Trophoblast cell (in vitro differentiated cells and primary cell): ENCODE data around the gene GFAP.

Experiments
- DNase-seq, 2 donors: peaks; one replicate each; pipeline ENCODE4 v3.0.0-alpha.2; 2016
- H2AFZ ChIP-seq: 2 replicates; pipeline ENCODE4 v1.6.1; 2013; ENCODE audit warnings: low read length, moderate library complexity, mild to moderate bottlenecking; ENCODE audit not compliant: insufficient read depth, poor library complexity
- H2AK5ac ChIP-seq: 2 replicates; pipeline ENCODE4 v1.6.1; 2013; ENCODE audit warnings: mild to moderate bottlenecking, low read length
- H2BK120ac ChIP-seq: 2 replicates; pipeline ENCODE4 v1.6.1; 2013; ENCODE audit warnings: low read length, mild to moderate bottlenecking, moderate library complexity; ENCODE audit not compliant: insufficient read depth, poor library complexity
- H2BK12ac ChIP-seq: 2 replicates; pipeline ENCODE4 v1.6.1; 2013; ENCODE audit warnings: mild to moderate bottlenecking, low read length, moderate library complexity
- H2BK5ac ChIP-seq: 2 replicates; pipeline ENCODE4 v1.6.1; 2013; ENCODE audit warnings: low read length, low read depth, moderate library complexity, mild to moderate bottlenecking; ENCODE audit not compliant: poor library complexity
- H3K14ac ChIP-seq: 2 replicates; pipeline ENCODE4 v1.6.1; 2013; ENCODE audit warnings: mild to moderate bottlenecking, low read length
- H3K18ac ChIP-seq: 2 replicates; pipeline ENCODE4 v1.6.1; 2013; ENCODE audit warnings: mild to moderate bottlenecking, low read length
- H3K23ac ChIP-seq: 2 replicates; pipeline ENCODE4 v1.6.1; 2013; ENCODE audit warnings: low read length
- H3K27ac ChIP-seq: 2 replicates; pipeline ENCODE4 v1.5.1; 2013; ENCODE audit warnings: low read depth, mild to moderate bottlenecking, inconsistent platforms, low read length, moderate library complexity
- H3K27me3 ChIP-seq: 2 replicates; pipeline ENCODE4 v1.6.1; 2013; ENCODE audit warnings: inconsistent platforms, mild to moderate bottlenecking, low read length, moderate library complexity; ENCODE audit not compliant: insufficient read depth
- H3K36me3 ChIP-seq, 2 experiments: 1 replicate in 1 of 2; 2 replicates in 1 of 2; pipeline ENCODE4 v1.6.1; 2013; ENCODE audit warnings: low read length in 2 of 2, mild to moderate bottlenecking in 2 of 2, moderate library complexity in 1 of 2; ENCODE audit not compliant: insufficient read depth in 2 of 2, control insufficient read depth in 1 of 2
- H3K4ac ChIP-seq: 2 replicates; pipeline ENCODE4 v1.6.1; 2013; ENCODE audit warnings: low read depth, mild to moderate bottlenecking, low read length, moderate library complexity
- H3K4me1 ChIP-seq, 2 experiments: 1 replicate in 1 of 2; 2 replicates in 1 of 2; pipeline ENCODE4 v1.6.1; 2013; ENCODE audit warnings: low read length in 2 of 2, mild to moderate bottlenecking in 2 of 2, moderate library complexity in 1 of 2; ENCODE audit not compliant: insufficient read depth in 2 of 2, control insufficient read depth in 1 of 2
- H3K4me2 ChIP-seq: 2 replicates; pipeline ENCODE4 v1.6.1; 2013; ENCODE audit warnings: inconsistent platforms, mild to moderate bottlenecking, low read length, moderate library complexity
- H3K4me3 ChIP-seq: 2 replicates; pipeline ENCODE4 v1.5.1; 2013; ENCODE audit warnings: mild to moderate bottlenecking, low read depth, low read length, inconsistent platforms
- H3K79me1 ChIP-seq: one replicate; pipeline ENCODE4 v1.6.1; 2013; ENCODE audit warnings: low read length
- H3K79me2 ChIP-seq: 2 replicates; pipeline ENCODE4 v1.6.1; 2013; ENCODE audit warnings: low read length, mild to moderate bottlenecking; ENCODE audit not compliant: control insufficient read depth, insufficient read depth, poor library complexity
- H3K9ac ChIP-seq: 2 replicates; pipeline ENCODE4 v1.6.1; 2013; ENCODE audit warnings: mild to moderate bottlenecking, low read length
- H3K9me3 ChIP-seq: 2 replicates; pipeline ENCODE4 v1.6.1; 2013; ENCODE audit warnings: low read depth, mild to moderate bottlenecking, control low read depth, inconsistent platforms, low read length; ENCODE audit not compliant: insufficient read depth
- H4K12ac ChIP-seq: 2 replicates; pipeline ENCODE4 v1.6.1; 2013; ENCODE audit warnings: low read depth, mild to moderate bottlenecking, low read length, moderate library complexity
- H4K8ac ChIP-seq: 2 replicates; pipeline ENCODE4 v1.6.1; 2013; ENCODE audit warnings: low read depth, mild to moderate bottlenecking, low read length, moderate library complexity
- H4K91ac ChIP-seq: one replicate; pipeline ENCODE4 v1.6.1; 2013; ENCODE audit warnings: low read depth, mild to moderate bottlenecking, low read length, moderate library complexity
- WGBS: extraction: QIAGEN DNeasy Blood & Tissue Kit; methylation state at CpG from one replicate; pipeline ENCODE4 v1.1.7; 2013; ENCODE audit warnings: missing lambda C conversion rate; ENCODE audit not compliant: insufficient read length, insufficient coverage; ENCODE audit errors: extremely low coverage; 5-methylcytosine and 5-hydroxymethylcytosine counted together

The GFAP gene

DNA sequence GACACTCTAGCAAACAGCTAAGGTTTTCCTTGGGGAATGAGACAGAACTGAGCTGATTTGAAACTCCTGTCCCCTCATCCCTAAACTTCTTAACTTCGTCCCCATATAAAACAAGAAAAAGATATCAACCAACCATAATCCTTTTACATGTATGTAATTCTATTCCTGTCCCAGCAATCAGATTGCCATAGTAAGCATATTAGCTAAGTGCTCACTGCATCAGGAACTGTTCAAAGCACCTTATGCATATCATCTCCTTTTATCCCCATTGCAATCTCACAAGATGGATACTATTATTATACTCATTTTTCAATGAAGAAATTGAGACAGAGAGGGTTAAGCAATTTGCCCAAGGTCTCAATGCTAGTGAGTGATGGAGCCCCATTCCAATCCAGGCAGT is 25.5 kb upstream of the GFAP start:
- H4K12ac ChIP-seq: no peak overlapping the region
- H4K91ac ChIP-seq: no peak overlapping the region
- H4K8ac ChIP-seq: no peak overlapping the region
- H2AK5ac ChIP-seq: no peak overlapping the region
- no peak overlapping the region for H3K4me3 ChIP-seq
- no peak overlapping the region for H3K23ac ChIP-seq
- H3K27me3 ChIP-seq: no peaks in the 10 kb centered on the region
- H3K18ac ChIP-seq: no peak overlapping the region
- peaks cover 5 to 8% of the 10 kb centered on the region in 2 experiments for H3K36me3 ChIP-seq
- peak overlapping the region; percentile 40 for H3K4me2 ChIP-seq
- no peaks in the 10 kb centered on the region for H3K9me3 ChIP-seq
- no peak overlapping the region for H2BK5ac ChIP-seq
- H3K79me2 ChIP-seq: no peaks in the 10 kb centered on the region
- H3K4me1 ChIP-seq: peaks cover 5 to 6% of the 10 kb centered on the region in 2 experiments
- H2BK120ac ChIP-seq: no peak overlapping the region
- no peak overlapping the region for H3K4ac ChIP-seq
- no peak overlapping the region for H2AFZ ChIP-seq
- no peak for DNase-seq
- 100% methylated on average over 1 of the region's 1 CpG for WGBS
- no peak overlapping the region for H3K27ac ChIP-seq
- H3K79me1 ChIP-seq: no peaks in the 10 kb centered on the region
- H3K14ac ChIP-seq: no peak overlapping the region
- H2BK12ac ChIP-seq: no peak overlapping the region
- no peak overlapping the region for H3K9ac ChIP-seq

GRCh38 chr17:44940317-44940716 is 25.0 kb upstream of the GFAP start:
- H2AK5ac ChIP-seq: no peak overlapping the region
- no peak overlapping the region for H3K4me3 ChIP-seq
- no peaks in the 10 kb centered on the region for H3K79me1 ChIP-seq
- peaks cover 5 to 6% of the 10 kb centered on the region in 2 experiments for H3K4me1 ChIP-seq
- H4K8ac ChIP-seq: no peak overlapping the region
- peak in 1 of 2 donors; percentile 52 for DNase-seq
- H3K18ac ChIP-seq: no peak overlapping the region
- H3K4me2 ChIP-seq: peak overlapping the region; percentile 40
- no peak overlapping the region for H3K23ac ChIP-seq
- no peak overlapping the region for H2BK12ac ChIP-seq
- H2BK5ac ChIP-seq: no peak overlapping the region
- H4K91ac ChIP-seq: no peak overlapping the region
- no peak overlapping the region for H3K14ac ChIP-seq
- H4K12ac ChIP-seq: no peak overlapping the region
- no CpG with 5 or more reads among the region's 4 CpGs for WGBS
- H2BK120ac ChIP-seq: no peak overlapping the region
- peaks cover 10 to 12% of the 10 kb centered on the region in 2 experiments for H3K36me3 ChIP-seq
- no peak overlapping the region for H3K4ac ChIP-seq
- no peak overlapping the region for H3K27ac ChIP-seq
- H3K9ac ChIP-seq: no peak overlapping the region
- H3K27me3 ChIP-seq: no peaks in the 10 kb centered on the region
- no peaks in the 10 kb centered on the region for H3K9me3 ChIP-seq
- H3K79me2 ChIP-seq: no peaks in the 10 kb centered on the region
- H2AFZ ChIP-seq: no peak overlapping the region

DNA sequence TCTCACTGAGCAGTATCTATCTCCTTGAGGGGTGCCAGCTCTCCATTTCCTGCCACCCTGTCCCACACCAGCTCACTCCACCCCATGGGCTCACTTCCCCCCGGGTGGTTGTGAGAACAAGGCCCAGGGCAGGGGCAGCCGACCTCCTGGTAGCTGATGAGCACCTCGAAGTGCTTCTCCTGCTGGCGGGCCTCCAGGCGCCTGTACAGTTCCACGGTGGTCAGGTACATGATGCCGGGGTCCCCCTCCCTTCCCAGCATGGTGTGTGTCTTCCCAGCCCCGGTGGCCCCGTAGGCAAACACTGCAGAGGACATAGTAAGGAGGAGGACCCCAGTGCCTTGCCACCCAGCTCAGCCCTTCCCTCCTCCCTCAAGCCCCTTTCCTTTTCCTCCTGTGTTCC is 19.8 kb upstream of the GFAP start:
- Histone ChIP-seq H2AK5ac (no peak overlapping the region), H2AFZ (no peak overlapping the region), H3K36me3 (peaks cover 55 to 56% of the 10 kb centered on the region in 2 experiments), H3K4ac (no peak overlapping the region), H3K23ac (no peak overlapping the region), H3K27me3 (no peaks in the 10 kb centered on the region), H4K91ac (no peak overlapping the region), H2BK5ac (no peak overlapping the region), H3K4me3 (no peak overlapping the region), H3K18ac (no peak overlapping the region), H3K4me1 (no peaks in the 10 kb centered on the region), H3K9ac (no peak overlapping the region), H3K14ac (no peak overlapping the region), H3K9me3 (no peaks in the 10 kb centered on the region), H4K8ac (no peak overlapping the region), H3K27ac (no peak overlapping the region), H2BK12ac (no peak overlapping the region), H2BK120ac (no peak overlapping the region), H4K12ac (no peak overlapping the region), H3K79me2 (no peaks in the 10 kb centered on the region), H3K4me2 (no peak overlapping the region), H3K79me1 (no peaks in the 10 kb centered on the region)
- WGBS: no CpG with 5 or more reads among the region's 9 CpGs
- DNase-seq: no peak

GRCh38 chr17:44934745-44935105 is 19.4 kb upstream of the GFAP start:
- no peaks in the 10 kb centered on the region for H3K79me1 ChIP-seq
- no peaks in the 10 kb centered on the region for H3K27me3 ChIP-seq
- no peak overlapping the region for H3K4me2 ChIP-seq
- H3K18ac ChIP-seq: no peak overlapping the region
- H3K4ac ChIP-seq: no peak overlapping the region
- H3K36me3 ChIP-seq: peaks cover 56 to 57% of the 10 kb centered on the region in 2 experiments
- DNase-seq: no peak
- no peaks in the 10 kb centered on the region for H3K4me1 ChIP-seq
- H2AK5ac ChIP-seq: no peak overlapping the region
- H2AFZ ChIP-seq: no peak overlapping the region
- no peak overlapping the region for H2BK5ac ChIP-seq
- H3K79me2 ChIP-seq: no peaks in the 10 kb centered on the region
- H3K9ac ChIP-seq: no peak overlapping the region
- no peaks in the 10 kb centered on the region for H3K9me3 ChIP-seq
- no peak overlapping the region for H3K14ac ChIP-seq
- H2BK12ac ChIP-seq: no peak overlapping the region
- no peak overlapping the region for H4K8ac ChIP-seq
- no peak overlapping the region for H2BK120ac ChIP-seq
- no peak overlapping the region for H3K4me3 ChIP-seq
- WGBS: no CpG with 5 or more reads among the region's 10 CpGs
- no peak overlapping the region for H4K91ac ChIP-seq
- no peak overlapping the region for H4K12ac ChIP-seq
- H3K23ac ChIP-seq: no peak overlapping the region
- H3K27ac ChIP-seq: no peak overlapping the region
